ENCODE measurements around the gene ZNF516. TPM values are rescaled to one million over a fixed set of nuclear protein-coding genes. Genes with fewer than 3 reads are reported as not detected.

The ZNF516 gene
- polyA plus RNA-seq, 2 of the 4 experiments (the other 2 are of a cell fraction), result 3.9 to 4.9 TPM

DNA sequence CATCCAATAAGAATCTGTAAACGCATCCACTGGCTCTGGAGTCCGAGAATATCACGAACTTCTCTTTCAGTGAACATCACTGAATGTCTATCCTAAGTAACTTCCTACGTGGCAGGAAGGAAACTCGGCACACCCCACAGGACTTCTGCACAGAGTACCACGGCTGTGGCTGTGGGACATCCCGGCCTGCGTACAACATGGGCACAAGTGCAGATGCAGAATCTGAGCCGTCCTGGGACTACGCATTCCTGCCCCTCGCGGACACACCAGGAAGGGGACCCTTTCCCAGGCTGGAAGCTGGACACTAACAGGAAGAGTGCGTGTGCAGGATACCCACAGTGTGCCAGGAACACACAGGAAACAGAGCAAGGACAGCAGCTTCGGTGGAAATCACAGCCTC, 60.6 kb downstream of the ZNF516 start (continued):
- no peak for TF ChIP-seq ZC3H11A (IDR thresholded peaks at IDR 0.05)
- no peak for TF ChIP-seq POLR2A (IDR thresholded peaks at IDR 0.05; ENCODE audit: low read length)
- no peak for TF ChIP-seq SMC3 (IDR thresholded peaks at IDR 0.05)
- no peak for TF ChIP-seq CHD4 (IDR thresholded peaks at IDR 0.05; ENCODE audit: borderline replicate concordance)
- TF ChIP-seq, protein P1, sequence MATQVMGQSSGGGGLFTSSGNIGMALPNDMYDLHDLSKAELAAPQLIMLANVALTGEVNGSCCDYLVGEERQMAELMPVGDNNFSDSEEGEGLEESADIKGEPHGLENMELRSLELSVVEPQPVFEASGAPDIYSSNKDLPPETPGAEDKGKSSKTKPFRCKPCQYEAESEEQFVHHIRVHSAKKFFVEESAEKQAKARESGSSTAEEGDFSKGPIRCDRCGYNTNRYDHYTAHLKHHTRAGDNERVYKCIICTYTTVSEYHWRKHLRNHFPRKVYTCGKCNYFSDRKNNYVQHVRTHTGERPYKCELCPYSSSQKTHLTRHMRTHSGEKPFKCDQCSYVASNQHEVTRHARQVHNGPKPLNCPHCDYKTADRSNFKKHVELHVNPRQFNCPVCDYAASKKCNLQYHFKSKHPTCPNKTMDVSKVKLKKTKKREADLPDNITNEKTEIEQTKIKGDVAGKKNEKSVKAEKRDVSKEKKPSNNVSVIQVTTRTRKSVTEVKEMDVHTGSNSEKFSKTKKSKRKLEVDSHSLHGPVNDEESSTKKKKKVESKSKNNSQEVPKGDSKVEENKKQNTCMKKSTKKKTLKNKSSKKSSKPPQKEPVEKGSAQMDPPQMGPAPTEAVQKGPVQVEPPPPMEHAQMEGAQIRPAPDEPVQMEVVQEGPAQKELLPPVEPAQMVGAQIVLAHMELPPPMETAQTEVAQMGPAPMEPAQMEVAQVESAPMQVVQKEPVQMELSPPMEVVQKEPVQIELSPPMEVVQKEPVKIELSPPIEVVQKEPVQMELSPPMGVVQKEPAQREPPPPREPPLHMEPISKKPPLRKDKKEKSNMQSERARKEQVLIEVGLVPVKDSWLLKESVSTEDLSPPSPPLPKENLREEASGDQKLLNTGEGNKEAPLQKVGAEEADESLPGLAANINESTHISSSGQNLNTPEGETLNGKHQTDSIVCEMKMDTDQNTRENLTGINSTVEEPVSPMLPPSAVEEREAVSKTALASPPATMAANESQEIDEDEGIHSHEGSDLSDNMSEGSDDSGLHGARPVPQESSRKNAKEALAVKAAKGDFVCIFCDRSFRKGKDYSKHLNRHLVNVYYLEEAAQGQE (IDR thresholded peaks at IDR 0.05), result no peak
- TF ChIP-seq ZFP36 (IDR thresholded peaks at IDR 0.05; ENCODE audit: borderline replicate concordance, partially characterized antibody), result no peak
- TF ChIP-seq JUNB (IDR thresholded peaks at IDR 0.05), result no peak
- no peak for TF ChIP-seq RFX5 (IDR thresholded peaks at IDR 0.05)

- no peak for FAIRE-seq
- Histone ChIP-seq H3K4me2 (no peak overlapping the region), H3K27ac (no peak overlapping the region), H3K4me1 (no peaks in the 10 kb centered on the region), H3K9me3 (no peaks in the 10 kb centered on the region), H3K4me3 (no peak overlapping the region)
- CTCF ChIA-PET, result no interaction called here
- DNase-seq (ENCODE audit: low read depth in 1 of 2, low spot score in 1 of 2), result no peak
- no peak for ATAC-seq
- WGBS (ENCODE audit: missing lambda C conversion rate), result 87% methylated on average over 14 of the region's 17 CpGs
- POLR2A ChIA-PET, result no interaction called here
- no peak for TF ChIP-seq ZC3H11A (IDR thresholded peaks at IDR 0.05)
- no peak for TF ChIP-seq NR3C1 (IDR thresholded peaks at IDR 0.05)
- TF ChIP-seq, protein P2, sequence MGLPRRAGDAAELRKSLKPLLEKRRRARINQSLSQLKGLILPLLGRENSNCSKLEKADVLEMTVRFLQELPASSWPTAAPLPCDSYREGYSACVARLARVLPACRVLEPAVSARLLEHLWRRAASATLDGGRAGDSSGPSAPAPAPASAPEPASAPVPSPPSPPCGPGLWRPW (IDR thresholded peaks at IDR 0.05), result no peak
- no peak for TF ChIP-seq FOSB (CRISPR knock-in tag; IDR thresholded peaks at IDR 0.05)
- TF ChIP-seq, protein P3, sequence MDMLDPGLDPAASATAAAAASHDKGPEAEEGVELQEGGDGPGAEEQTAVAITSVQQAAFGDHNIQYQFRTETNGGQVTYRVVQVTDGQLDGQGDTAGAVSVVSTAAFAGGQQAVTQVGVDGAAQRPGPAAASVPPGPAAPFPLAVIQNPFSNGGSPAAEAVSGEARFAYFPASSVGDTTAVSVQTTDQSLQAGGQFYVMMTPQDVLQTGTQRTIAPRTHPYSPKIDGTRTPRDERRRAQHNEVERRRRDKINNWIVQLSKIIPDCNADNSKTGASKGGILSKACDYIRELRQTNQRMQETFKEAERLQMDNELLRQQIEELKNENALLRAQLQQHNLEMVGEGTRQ (IDR thresholded peaks at IDR 0.05), result no peak
- no peak for TF ChIP-seq E2F6 (IDR thresholded peaks at IDR 0.05; ENCODE audit: borderline replicate concordance, low read depth)
- TF ChIP-seq RARB (CRISPR knock-in tag; IDR thresholded peaks at IDR 0.05), result no peak
Measured at GRCh38 chr18:76433788-76434187, 61.3 kb downstream of the ZNF516 start.

DNA sequence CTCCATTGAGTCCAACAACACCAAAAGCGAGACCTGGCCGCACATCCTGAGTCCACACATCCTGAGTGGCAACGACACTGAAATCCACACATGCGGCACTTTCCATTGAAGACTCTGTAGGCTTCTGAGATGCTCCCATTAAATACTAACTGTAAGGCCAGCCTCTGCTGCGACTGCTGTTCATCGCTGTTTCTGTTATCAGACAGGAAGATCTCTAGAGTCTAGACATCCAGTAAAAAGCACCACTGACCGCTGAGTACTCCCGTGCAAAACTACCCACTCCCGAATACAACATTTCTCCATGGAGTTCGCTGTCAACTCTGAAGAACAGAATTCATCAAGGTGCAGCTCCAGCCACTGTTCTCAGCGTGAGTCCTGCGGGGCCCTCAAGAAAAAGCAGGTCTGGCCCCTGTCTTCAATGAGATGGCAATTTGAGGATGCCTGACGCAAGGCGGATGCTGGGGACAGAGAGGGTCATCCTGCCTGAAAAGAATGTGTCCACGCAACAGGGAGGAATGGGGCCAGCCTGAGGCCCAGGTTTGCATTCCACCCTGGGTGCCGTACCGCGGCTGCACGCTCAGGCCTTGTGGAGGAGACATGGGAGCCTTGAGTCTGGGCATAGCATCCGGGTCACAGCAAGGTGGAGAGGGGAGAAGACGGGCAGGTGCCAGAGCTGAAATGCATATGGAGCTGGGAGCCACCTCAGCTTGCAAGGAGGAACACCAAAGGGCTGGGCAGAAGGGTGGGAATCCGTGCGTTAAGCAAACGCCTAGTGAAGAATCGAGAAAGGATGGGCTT, 61.9 kb downstream of the ZNF516 start:
- H3K4me3 ChIP-seq, result no peak overlapping the region
- DNase-seq (ENCODE audit: low read depth in 1 of 2, low spot score in 1 of 2) (no peak), FAIRE-seq (no peak), ATAC-seq (no peak)
- CTCF ChIA-PET, result no interaction called here
- H3K9me3 ChIP-seq, result no peaks in the 10 kb centered on the region
- POLR2A ChIA-PET, result no interaction called here
- H3K4me1 ChIP-seq, result no peaks in the 10 kb centered on the region
- no peak for TF ChIP-seq HOXA7 (CRISPR knock-in tag; IDR thresholded peaks at IDR 0.05)
- no peak for TF ChIP-seq MAX (IDR thresholded peaks at IDR 0.05)
- TF ChIP-seq NPAS2 (CRISPR knock-in tag; IDR thresholded peaks at IDR 0.05; ENCODE audit: borderline replicate concordance), result no peak
- TF ChIP-seq RNF2 (IDR thresholded peaks at IDR 0.05; ENCODE audit: borderline replicate concordance, low read depth), result no peak
- H3K27ac ChIP-seq, result no peak overlapping the region
- H3K4me2 ChIP-seq, result no peak overlapping the region
- WGBS (ENCODE audit: missing lambda C conversion rate), result 91% methylated on average over 25 of the region's 25 CpGs

All from A549 (cell line).